Osteocyte (in vitro differentiated cells): ENCODE results near the gene CDR2L. TPM values are rescaled to one million over a fixed set of nuclear protein-coding genes. Genes with fewer than 3 reads are reported as not detected.

Experiments
- DNase-seq: peaks from one replicate; pipeline ENCODE4 v3.0.0; 2021; ENCODE audit warnings: mixed read lengths; ENCODE audit not compliant: unreplicated experiment; ENCODE audit errors: extremely low spot score
- H3K27ac Mint-ChIP-seq: one replicate; pipeline ENCODE4 v1.8.0; 2021; ENCODE audit warnings: mild to moderate bottlenecking, mixed read lengths; ENCODE audit not compliant: unreplicated experiment
- H3K27me3 Mint-ChIP-seq: one replicate; pipeline ENCODE4 v1.8.0; 2021; ENCODE audit warnings: mixed read lengths; ENCODE audit not compliant: unreplicated experiment
- H3K36me3 Mint-ChIP-seq: one replicate; pipeline ENCODE4 v1.8.0; 2021; ENCODE audit warnings: mixed read lengths; ENCODE audit not compliant: unreplicated experiment
- H3K4me1 Mint-ChIP-seq: one replicate; pipeline ENCODE4 v1.8.0; 2021; ENCODE audit warnings: mixed read lengths; ENCODE audit not compliant: unreplicated experiment
- H3K4me3 Mint-ChIP-seq: one replicate; pipeline ENCODE4 v1.8.0; 2021; ENCODE audit warnings: mild to moderate bottlenecking, moderate library complexity, mixed read lengths; ENCODE audit not compliant: unreplicated experiment
- H3K9me3 Mint-ChIP-seq: one replicate; pipeline ENCODE4 v1.8.0; 2021; ENCODE audit warnings: mixed read lengths; ENCODE audit not compliant: unreplicated experiment
- CTCF ChIP-seq: fragments of 200-600 bp; sonication (generic); IDR thresholded peaks from 2 replicates; pipeline ENCODE4 v1.5.0; 2021; ENCODE audit warnings: antibody characterized with exemption, mild to moderate bottlenecking, moderate library complexity
- total RNA-seq: library from RNA; stranded (reverse); gene quantifications from 2 replicates; pipeline ENCODE4 v1.2.1, GENCODE V29; 2021

The CDR2L gene
- total RNA-seq, 1 donor from 2014 or later: 21.4 TPM

- TF ChIP-seq CTCF: no peak
- Mint-ChIP-seq H3K9me3 (no peaks in the 10 kb centered on the region), H3K36me3 (no peaks in the 10 kb centered on the region)
These were observed 33.3 kb upstream of the CDR2L start for GRCh38 chr17:74954115-74954514.

GRCh38 chr17:74954665-74955421 lies 32.6 kb upstream of the CDR2L start:
- Mint-ChIP-seq H3K9me3 (no peaks in the 10 kb centered on the region), H3K27me3 (peaks cover 3% of the 10 kb centered on the region), H3K4me3 (no peak overlapping the region), H3K4me1 (no peaks in the 10 kb centered on the region), H3K36me3 (no peaks in the 10 kb centered on the region), H3K27ac (no peak overlapping the region)
- DNase-seq: no peak
- TF ChIP-seq CTCF: no peak

More at GRCh38 chr17:74954115-74954514, 33.3 kb upstream of the CDR2L start:
- H3K27ac Mint-ChIP-seq: no peak overlapping the region
- H3K4me3 Mint-ChIP-seq: no peak overlapping the region
- no peak for DNase-seq
- no peaks in the 10 kb centered on the region for H3K4me1 Mint-ChIP-seq
- H3K27me3 Mint-ChIP-seq: peaks cover 4% of the 10 kb centered on the region

DNA sequence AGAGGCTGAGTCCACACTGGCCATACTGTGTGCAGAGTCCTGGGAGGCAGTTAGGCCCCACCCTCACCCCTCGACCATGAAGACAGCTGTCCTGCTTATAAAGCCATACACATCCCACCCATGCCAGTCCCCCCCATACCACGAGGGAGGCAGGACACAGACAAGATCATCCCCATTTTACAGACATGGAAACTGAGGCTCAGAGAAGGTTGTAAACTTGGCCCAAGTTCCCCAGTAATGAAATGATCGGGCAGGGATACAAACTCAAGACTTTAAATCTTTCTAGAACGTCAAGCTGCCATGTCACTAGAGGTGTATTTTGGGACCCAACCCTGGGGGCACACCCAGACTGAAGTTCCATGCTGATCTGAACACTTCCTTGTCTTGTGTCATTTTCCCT lies 31.3 kb upstream of the CDR2L start:
- no peak for DNase-seq
- Mint-ChIP-seq H3K4me1 (no peaks in the 10 kb centered on the region), H3K36me3 (no peaks in the 10 kb centered on the region), H3K4me3 (no peak overlapping the region), H3K9me3 (no peaks in the 10 kb centered on the region), H3K27ac (no peak overlapping the region), H3K27me3 (peaks cover 3% of the 10 kb centered on the region)
- no peak for TF ChIP-seq CTCF

GRCh38 chr17:74957935-74958740 lies 29.3 kb upstream of the CDR2L start:
- H3K4me1 Mint-ChIP-seq: no peaks in the 10 kb centered on the region
- no peak overlapping the region for H3K4me3 Mint-ChIP-seq
- H3K36me3 Mint-ChIP-seq: no peaks in the 10 kb centered on the region
- peak; percentile 92 for TF ChIP-seq CTCF
- H3K27me3 Mint-ChIP-seq: peaks cover 3% of the 10 kb centered on the region
- DNase-seq: peak; percentile 93
- H3K9me3 Mint-ChIP-seq: no peaks in the 10 kb centered on the region
- no peak overlapping the region for H3K27ac Mint-ChIP-seq
